KMS-11 (cell line): ENCODE results near the gene PTBP2.

Experiments used
- H2AFZ ChIP-seq: fragments of 200-600 bp; sonication (generic); 2 replicates; pipeline ENCODE4 v1.6.1; 2016; ENCODE audit warnings: antibody characterized with exemption, mixed run types, low read depth
- H3K27ac ChIP-seq: fragments of 200-600 bp; sonication (generic); 2 replicates; pipeline ENCODE4 v1.6.1; 2016; ENCODE audit warnings: mild to moderate bottlenecking, mixed run types
- H3K27me3 ChIP-seq: fragments of 200-600 bp; sonication (generic); 2 replicates; pipeline ENCODE4 v1.6.1; 2017; ENCODE audit warnings: mild to moderate bottlenecking, low read depth, mixed run types, moderate library complexity; ENCODE audit not compliant: insufficient read depth
- H3K36me3 ChIP-seq: fragments of 200-600 bp; sonication (generic); 2 replicates; pipeline ENCODE4 v1.6.1; 2017; ENCODE audit warnings: mild to moderate bottlenecking, mixed run types; ENCODE audit not compliant: insufficient read depth
- H3K4me1 ChIP-seq: fragments of 200-600 bp; sonication (generic); 2 replicates; pipeline ENCODE4 v1.6.1; 2016; ENCODE audit warnings: mild to moderate bottlenecking, low read depth, mixed run types; ENCODE audit not compliant: poor library complexity, severe bottlenecking
- H3K4me2 ChIP-seq: fragments of 200-600 bp; sonication (generic); 2 replicates; pipeline ENCODE4 v1.7.0; 2016; ENCODE audit warnings: mild to moderate bottlenecking, mixed run types
- H3K4me3 ChIP-seq: fragments of 200-600 bp; sonication (generic); IDR thresholded peaks from 2 replicates; pipeline ENCODE4 v1.6.1; 2017; ENCODE audit warnings: low read depth, low read length, mixed read lengths; ENCODE audit not compliant: insufficient read depth
- H3K79me2 ChIP-seq: fragments of 200-600 bp; sonication (generic); 2 replicates; pipeline ENCODE4 v1.6.1; 2016; ENCODE audit warnings: low read depth, mixed run types; ENCODE audit not compliant: insufficient read depth
- H3K9ac ChIP-seq: fragments of 200-600 bp; sonication (generic); 2 replicates; pipeline ENCODE4 v1.6.1; 2016; ENCODE audit warnings: mild to moderate bottlenecking, mixed run types
- H4K20me1 ChIP-seq: fragments of 200-600 bp; sonication (generic); 2 replicates; pipeline ENCODE4 v1.6.1; 2016; ENCODE audit warnings: mild to moderate bottlenecking, mixed run types; ENCODE audit not compliant: insufficient read depth
- TF ChIP-seq, protein P1 (sequence below): fragments of 200-600 bp; sonication (generic); conservative IDR thresholded peaks from 2 replicates; pipeline ENCODE4 v1.6.1; 2017; ENCODE audit warnings: low read depth, mild to moderate bottlenecking, antibody characterized with exemption, low read length, moderate library complexity, mixed read lengths

PTBP2 gene

DNA sequence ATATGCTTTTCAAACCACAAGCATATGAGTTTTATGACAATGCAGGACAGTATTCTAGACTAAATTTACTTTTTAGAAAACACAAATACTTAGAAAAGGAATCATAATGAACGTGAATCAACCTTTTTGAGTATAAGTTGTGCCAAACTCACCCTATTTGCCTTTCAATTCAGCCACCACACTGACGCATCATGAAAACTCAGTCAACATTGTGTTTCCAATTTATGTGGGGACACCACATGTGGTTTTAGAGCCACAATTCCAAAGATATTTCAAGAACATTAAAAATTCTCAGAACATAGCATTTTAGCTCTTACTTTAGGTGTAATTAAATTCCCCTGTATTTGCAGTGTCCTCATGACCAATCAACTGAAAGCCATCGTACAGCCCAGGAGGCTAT lies 118.8 kb downstream of the PTBP2 start:
- Histone ChIP-seq H3K79me2 (no peaks in the 10 kb centered on the region), H3K4me2 (no peak overlapping the region), H3K36me3 (no peaks in the 10 kb centered on the region), H3K9ac (no peak overlapping the region), H3K4me1 (no peaks in the 10 kb centered on the region), H3K27me3 (no peaks in the 10 kb centered on the region), H2AFZ (no peak overlapping the region), H3K4me3 (no peak overlapping the region), H3K27ac (no peak overlapping the region), H4K20me1 (no peaks in the 10 kb centered on the region)
- TF ChIP-seq, protein P1, sequence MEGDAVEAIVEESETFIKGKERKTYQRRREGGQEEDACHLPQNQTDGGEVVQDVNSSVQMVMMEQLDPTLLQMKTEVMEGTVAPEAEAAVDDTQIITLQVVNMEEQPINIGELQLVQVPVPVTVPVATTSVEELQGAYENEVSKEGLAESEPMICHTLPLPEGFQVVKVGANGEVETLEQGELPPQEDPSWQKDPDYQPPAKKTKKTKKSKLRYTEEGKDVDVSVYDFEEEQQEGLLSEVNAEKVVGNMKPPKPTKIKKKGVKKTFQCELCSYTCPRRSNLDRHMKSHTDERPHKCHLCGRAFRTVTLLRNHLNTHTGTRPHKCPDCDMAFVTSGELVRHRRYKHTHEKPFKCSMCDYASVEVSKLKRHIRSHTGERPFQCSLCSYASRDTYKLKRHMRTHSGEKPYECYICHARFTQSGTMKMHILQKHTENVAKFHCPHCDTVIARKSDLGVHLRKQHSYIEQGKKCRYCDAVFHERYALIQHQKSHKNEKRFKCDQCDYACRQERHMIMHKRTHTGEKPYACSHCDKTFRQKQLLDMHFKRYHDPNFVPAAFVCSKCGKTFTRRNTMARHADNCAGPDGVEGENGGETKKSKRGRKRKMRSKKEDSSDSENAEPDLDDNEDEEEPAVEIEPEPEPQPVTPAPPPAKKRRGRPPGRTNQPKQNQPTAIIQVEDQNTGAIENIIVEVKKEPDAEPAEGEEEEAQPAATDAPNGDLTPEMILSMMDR: no peak

DNA sequence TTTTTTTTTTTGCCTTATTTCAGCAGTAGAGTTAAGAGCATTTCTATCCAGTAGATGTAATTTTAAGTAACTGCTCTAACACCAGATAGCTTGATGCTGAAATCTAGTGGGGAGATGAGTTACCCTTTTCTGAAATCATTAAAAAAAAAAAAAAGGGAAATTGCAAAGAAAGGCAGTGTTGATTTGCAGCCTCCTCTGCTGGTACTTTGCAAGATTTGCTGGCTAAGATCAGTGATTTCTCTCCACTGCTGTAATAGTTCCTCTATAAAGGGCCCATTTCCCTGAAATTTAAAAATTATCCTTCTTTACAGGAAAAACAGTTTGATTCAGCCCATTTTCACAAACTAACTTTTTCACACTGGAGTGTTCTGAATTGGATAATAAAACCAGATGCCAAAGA lies 120.6 kb downstream of the PTBP2 start:
- Histone ChIP-seq H3K79me2 (no peaks in the 10 kb centered on the region), H3K36me3 (no peaks in the 10 kb centered on the region), H3K4me1 (no peaks in the 10 kb centered on the region), H3K4me3 (no peak overlapping the region), H2AFZ (no peak overlapping the region), H3K27ac (no peak overlapping the region), H3K4me2 (no peak overlapping the region), H3K9ac (no peak overlapping the region), H4K20me1 (no peaks in the 10 kb centered on the region), H3K27me3 (no peaks in the 10 kb centered on the region)
- TF ChIP-seq, protein P1: no peak

DNA sequence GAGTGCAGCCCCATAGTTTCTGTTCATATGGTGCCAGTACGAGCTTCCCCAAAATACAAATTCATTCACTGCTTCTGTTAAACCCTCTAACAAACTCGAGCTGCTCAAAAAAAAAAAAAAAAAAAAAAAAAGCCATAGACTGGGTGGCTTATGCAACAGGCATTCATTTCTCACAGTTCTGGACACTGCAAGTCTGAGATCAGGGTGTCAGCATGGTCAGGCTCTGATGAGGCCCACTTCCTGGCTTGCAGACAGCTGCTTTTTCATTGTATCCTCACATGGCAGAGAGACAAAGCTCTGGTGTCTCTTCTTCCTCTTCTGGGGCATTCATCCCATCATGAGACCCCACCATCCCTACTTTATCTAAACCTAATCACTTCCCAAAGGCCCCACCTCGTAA lies 121.6 kb downstream of the PTBP2 start:
- no peak overlapping the region for H3K9ac ChIP-seq
- H3K4me2 ChIP-seq: no peak overlapping the region
- H3K27ac ChIP-seq: no peak overlapping the region
- H3K4me3 ChIP-seq: no peak overlapping the region
- H3K4me1 ChIP-seq: no peaks in the 10 kb centered on the region
- no peak overlapping the region for H2AFZ ChIP-seq
- TF ChIP-seq, protein P1: no peak
- no peaks in the 10 kb centered on the region for H3K27me3 ChIP-seq
- no peaks in the 10 kb centered on the region for H3K36me3 ChIP-seq
- H3K79me2 ChIP-seq: no peaks in the 10 kb centered on the region
- no peaks in the 10 kb centered on the region for H4K20me1 ChIP-seq

DNA sequence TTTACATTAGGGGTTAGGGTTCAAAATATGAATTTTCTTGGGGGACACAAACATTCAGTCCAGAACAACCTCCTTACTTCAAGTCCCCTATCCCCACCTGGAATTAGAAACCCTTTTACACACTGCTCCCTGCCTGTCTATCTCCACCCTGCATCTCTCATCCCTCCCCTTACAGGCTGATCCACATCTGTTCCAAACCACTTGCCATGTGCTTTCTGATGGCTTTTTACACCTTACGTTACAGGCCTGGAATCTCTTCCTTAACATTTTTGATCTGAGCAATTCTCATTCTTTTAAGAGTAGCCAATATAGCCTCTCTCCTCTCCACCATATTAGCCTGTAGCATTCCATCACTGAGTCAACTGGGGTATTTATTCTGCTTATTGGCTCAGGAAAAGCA lies 122.0 kb downstream of the PTBP2 start:
- Histone ChIP-seq H3K79me2 (no peaks in the 10 kb centered on the region), H3K4me1 (no peaks in the 10 kb centered on the region), H3K9ac (no peak overlapping the region), H3K27me3 (no peaks in the 10 kb centered on the region), H3K4me3 (no peak overlapping the region), H3K27ac (no peak overlapping the region), H3K4me2 (no peak overlapping the region), H2AFZ (no peak overlapping the region), H4K20me1 (no peaks in the 10 kb centered on the region), H3K36me3 (no peaks in the 10 kb centered on the region)
- TF ChIP-seq, protein P1: no peak

DNA sequence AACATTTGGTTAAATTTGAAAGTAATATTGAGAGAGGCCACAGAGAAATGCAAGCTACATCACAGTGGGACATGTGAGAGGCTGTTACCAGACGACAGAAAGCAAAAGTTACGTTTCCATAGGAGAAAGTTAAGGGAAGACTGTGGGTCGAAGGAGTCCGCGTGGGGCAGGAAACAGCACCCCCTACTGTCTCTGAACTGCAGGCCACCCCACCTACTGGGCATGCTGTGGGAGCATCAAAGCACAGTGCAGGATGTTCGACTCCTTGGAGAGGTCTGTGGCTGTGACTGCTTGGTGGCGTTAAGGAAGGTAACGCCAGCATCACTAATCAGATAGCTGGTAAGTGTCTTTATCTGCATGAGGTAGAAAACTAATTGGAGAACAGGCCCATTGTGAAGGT lies 123.9 kb downstream of the PTBP2 start:
- no peak overlapping the region for H3K4me2 ChIP-seq
- no peaks in the 10 kb centered on the region for H3K27me3 ChIP-seq
- TF ChIP-seq, protein P1: no peak
- no peak overlapping the region for H2AFZ ChIP-seq
- H3K9ac ChIP-seq: no peak overlapping the region
- no peaks in the 10 kb centered on the region for H3K79me2 ChIP-seq
- no peaks in the 10 kb centered on the region for H3K36me3 ChIP-seq
- H3K27ac ChIP-seq: no peak overlapping the region
- H3K4me1 ChIP-seq: no peaks in the 10 kb centered on the region
- no peaks in the 10 kb centered on the region for H4K20me1 ChIP-seq
- H3K4me3 ChIP-seq: no peak overlapping the region
